ENCODE measurements around the gene TLX3.

The TLX3 gene

DNA sequence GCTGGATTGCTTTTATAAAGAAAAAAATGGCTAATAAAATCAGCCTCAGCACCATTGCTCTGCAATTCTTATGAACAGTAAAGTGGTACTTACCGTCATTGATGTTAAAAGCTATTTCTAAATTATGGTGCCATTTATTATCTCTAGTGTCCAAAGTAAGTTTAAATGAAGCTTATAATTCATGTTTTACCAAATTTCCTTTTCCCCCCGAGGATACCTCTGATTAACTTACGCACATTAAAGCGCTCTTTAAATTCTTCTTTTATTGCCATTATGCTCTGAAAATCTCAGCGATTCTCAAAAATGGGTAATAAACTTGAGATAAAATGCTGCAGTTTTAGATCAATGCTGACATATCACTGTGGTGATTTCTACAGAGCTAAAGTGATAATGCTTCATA, 13.5 kb downstream of the TLX3 start:
- Histone ChIP-seq H3K36me3 (ENCODE audit: control insufficient read depth, insufficient read depth, low read length) (no peaks in the 10 kb centered on the region), H3K27ac (ENCODE audit: insufficient read depth, low read depth, low read length, poor library complexity, severe bottlenecking) (no peak overlapping the region), H3K9me3 (ENCODE audit: control insufficient read depth, low read length) (no peaks in the 10 kb centered on the region), H3K27me3 (ENCODE audit: control insufficient read depth, insufficient read depth, low read length, poor library complexity, severe bottlenecking) (peaks cover 94% of the 10 kb centered on the region), H3K4me3 (ENCODE audit: insufficient read depth, low read depth, low read length) (no peak overlapping the region), H3K4me1 (ENCODE audit: control insufficient read depth, insufficient read depth, low read length) (no peaks in the 10 kb centered on the region)
- 91 to 99% methylated on average over 5 of the region's 5 CpGs for WGBS, 2 experiments

DNA sequence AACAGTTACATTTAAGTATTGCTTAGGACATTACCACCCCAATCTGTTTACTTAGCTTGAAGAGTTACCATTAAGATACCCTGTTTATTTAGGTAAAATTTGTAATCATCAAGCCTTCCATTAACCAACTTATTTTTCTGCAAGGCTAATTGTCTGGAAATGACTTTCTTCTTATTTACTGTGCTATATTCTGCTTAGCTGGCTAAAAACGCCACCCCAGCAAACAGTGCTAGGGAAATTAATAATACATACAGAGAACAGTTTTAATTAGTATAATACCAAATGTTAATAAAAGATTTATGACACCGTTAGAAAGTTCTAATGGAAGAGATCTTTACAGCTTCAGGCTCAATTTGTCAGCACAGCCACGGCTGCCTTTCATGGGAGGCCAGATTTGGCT, 14.0 kb downstream of the TLX3 start:
- no peaks in the 10 kb centered on the region for H3K9me3 ChIP-seq (ENCODE audit: control insufficient read depth, low read length)

DNA sequence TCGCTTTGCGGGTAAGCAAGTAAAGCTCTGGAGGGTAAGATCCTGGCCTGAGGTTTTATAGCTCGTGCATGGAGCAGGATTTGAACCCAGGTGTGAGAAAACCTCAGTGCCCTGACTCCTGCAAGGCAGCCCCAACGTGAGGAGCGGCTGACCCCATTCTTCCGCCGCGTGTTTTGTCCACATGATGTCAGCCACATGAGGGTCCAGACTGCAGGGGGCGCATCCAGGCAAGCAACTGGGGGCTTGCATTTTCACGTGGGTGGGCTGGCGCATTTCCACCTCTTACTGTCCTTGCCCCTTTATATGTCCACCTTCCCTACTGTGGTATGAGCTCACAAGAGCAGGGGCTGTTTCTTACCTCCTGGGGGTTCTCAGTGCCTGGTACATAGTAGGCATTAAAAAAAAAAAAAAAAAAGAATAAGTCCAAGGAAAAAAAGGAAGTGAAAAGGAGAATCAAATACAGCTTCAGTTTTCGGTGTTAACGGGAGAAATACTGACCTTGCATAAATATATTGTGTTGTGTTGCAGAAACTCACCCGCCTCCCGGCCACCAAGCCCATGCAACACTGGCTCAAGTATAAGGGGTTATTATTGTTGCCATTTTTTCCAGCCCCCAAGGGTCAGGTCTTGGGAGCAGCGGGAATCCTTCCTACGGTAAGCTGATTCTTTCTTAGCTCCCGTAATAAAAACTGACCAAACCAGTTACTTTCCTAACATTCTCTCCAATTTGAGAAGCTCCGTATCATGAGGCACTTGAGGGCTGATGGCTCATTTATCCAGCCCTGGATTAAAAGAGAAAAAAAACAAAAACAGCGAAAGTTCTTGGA, 15.0 kb downstream of the TLX3 start:
- Histone ChIP-seq H3K27ac (ENCODE audit: insufficient read depth, low read depth, low read length, poor library complexity, severe bottlenecking) (no peak overlapping the region), H3K4me1 (ENCODE audit: control insufficient read depth, insufficient read depth, low read length) (no peaks in the 10 kb centered on the region), H3K36me3 (ENCODE audit: control insufficient read depth, insufficient read depth, low read length) (no peaks in the 10 kb centered on the region), H3K9me3 (ENCODE audit: control insufficient read depth, low read length) (no peaks in the 10 kb centered on the region), H3K27me3 (ENCODE audit: control insufficient read depth, insufficient read depth, low read length, poor library complexity, severe bottlenecking) (peaks cover 92% of the 10 kb centered on the region), H3K4me3 (ENCODE audit: insufficient read depth, low read depth, low read length) (no peak overlapping the region)
- WGBS, 2 experiments: 64% methylated on average over 20 of the region's 20 CpGs

More for the DNA sequence above, 14.0 kb downstream of the TLX3 start:
- 85 to 90% methylated on average over 2 of the region's 3 CpGs for WGBS, 2 experiments
- H3K4me1 ChIP-seq (ENCODE audit: control insufficient read depth, insufficient read depth, low read length): no peaks in the 10 kb centered on the region
- no peaks in the 10 kb centered on the region for H3K36me3 ChIP-seq (ENCODE audit: control insufficient read depth, insufficient read depth, low read length)
- peaks cover 94% of the 10 kb centered on the region for H3K27me3 ChIP-seq (ENCODE audit: control insufficient read depth, insufficient read depth, low read length, poor library complexity, severe bottlenecking)
- H3K27ac ChIP-seq (ENCODE audit: insufficient read depth, low read depth, low read length, poor library complexity, severe bottlenecking): no peak overlapping the region
- H3K4me3 ChIP-seq (ENCODE audit: insufficient read depth, low read depth, low read length): no peak overlapping the region

DNA sequence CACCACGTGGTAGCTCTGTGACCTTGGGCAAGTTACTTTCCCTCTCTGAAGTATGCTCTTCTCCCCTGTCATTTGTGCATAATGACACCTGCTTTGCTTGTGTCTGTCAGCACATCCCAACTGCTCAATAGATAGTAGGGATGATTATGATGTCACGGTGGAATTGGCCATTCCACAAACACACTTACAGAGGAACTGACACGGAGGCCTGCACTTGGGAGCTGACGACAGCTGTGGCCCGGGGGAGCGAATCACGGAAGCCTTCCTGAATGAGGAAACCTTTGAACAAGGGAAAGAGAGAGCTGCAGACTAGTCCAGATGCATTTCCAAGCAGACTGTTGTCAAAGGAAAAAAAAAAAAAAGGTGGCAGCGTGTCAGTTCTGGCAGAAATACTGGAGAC, 21.0 kb downstream of the TLX3 start:
- 75 to 80% methylated on average over 7 to 8 of the region's 8 CpGs for WGBS, 2 experiments
- Histone ChIP-seq H3K27me3 (ENCODE audit: control insufficient read depth, insufficient read depth, low read length, poor library complexity, severe bottlenecking) (peaks cover 51% of the 10 kb centered on the region), H3K27ac (ENCODE audit: insufficient read depth, low read depth, low read length, poor library complexity, severe bottlenecking) (no peak overlapping the region), H3K4me1 (ENCODE audit: control insufficient read depth, insufficient read depth, low read length) (no peaks in the 10 kb centered on the region), H3K9me3 (ENCODE audit: control insufficient read depth, low read length) (no peaks in the 10 kb centered on the region), H3K36me3 (ENCODE audit: control insufficient read depth, insufficient read depth, low read length) (no peaks in the 10 kb centered on the region), H3K4me3 (ENCODE audit: insufficient read depth, low read depth, low read length) (no peak overlapping the region)

- Histone ChIP-seq H3K36me3 (ENCODE audit: control insufficient read depth, insufficient read depth, low read length) (no peaks in the 10 kb centered on the region), H3K27ac (ENCODE audit: insufficient read depth, low read depth, low read length, poor library complexity, severe bottlenecking) (no peak overlapping the region), H3K27me3 (ENCODE audit: control insufficient read depth, insufficient read depth, low read length, poor library complexity, severe bottlenecking) (peaks cover 42% of the 10 kb centered on the region), H3K4me3 (ENCODE audit: insufficient read depth, low read depth, low read length) (no peak overlapping the region), H3K9me3 (ENCODE audit: control insufficient read depth, low read length) (no peaks in the 10 kb centered on the region), H3K4me1 (ENCODE audit: control insufficient read depth, insufficient read depth, low read length) (no peaks in the 10 kb centered on the region)
- 77 to 82% methylated on average over 8 of the region's 8 CpGs for WGBS, 2 experiments
Measured at GRCh38 chr5:171335616-171336015, 26.6 kb downstream of the TLX3 start.

DNA sequence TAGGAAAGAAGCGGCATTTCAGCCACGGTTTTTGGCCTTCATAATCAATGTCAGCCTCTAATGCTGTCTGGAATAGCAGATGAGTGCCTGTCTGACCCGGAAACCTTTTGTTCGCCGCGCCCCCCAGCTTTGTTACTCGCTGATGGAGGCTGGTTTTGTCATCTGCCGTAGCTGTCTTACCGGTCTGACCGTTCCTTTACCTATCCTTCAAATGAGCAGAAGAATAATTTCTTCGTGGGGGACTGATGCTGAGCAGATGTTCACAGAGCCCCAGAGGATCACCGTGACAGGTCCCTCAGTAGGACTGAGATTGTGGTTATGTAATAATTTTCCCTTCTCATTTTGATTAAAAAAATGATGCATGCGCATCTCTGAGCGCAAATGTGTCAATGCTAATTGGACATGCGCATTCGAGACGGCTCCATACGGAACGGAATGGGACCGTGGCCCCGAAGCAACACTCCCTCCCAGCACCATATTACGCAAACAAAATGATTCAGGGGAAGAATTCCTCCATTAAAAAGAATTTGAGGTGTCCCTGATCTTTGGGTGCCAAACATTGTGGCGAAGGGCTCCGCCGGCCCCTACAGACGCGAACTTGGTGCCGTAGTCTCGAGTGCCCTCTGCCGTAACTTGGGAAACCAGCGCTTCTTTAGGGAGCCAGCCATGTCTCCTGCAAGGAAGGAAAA, 27.6 kb downstream of the TLX3 start:
- Histone ChIP-seq H3K27me3 (ENCODE audit: control insufficient read depth, insufficient read depth, low read length, poor library complexity, severe bottlenecking) (peaks cover 42% of the 10 kb centered on the region), H3K36me3 (ENCODE audit: control insufficient read depth, insufficient read depth, low read length) (no peaks in the 10 kb centered on the region), H3K9me3 (ENCODE audit: control insufficient read depth, low read length) (no peaks in the 10 kb centered on the region), H3K4me1 (ENCODE audit: control insufficient read depth, insufficient read depth, low read length) (no peaks in the 10 kb centered on the region), H3K27ac (ENCODE audit: insufficient read depth, low read depth, low read length, poor library complexity, severe bottlenecking) (no peak overlapping the region), H3K4me3 (ENCODE audit: insufficient read depth, low read depth, low read length) (peak overlapping the region; percentile 24)
- WGBS, 2 experiments: 32 to 39% methylated on average over 31 of the region's 31 CpGs

- H3K27ac ChIP-seq (ENCODE audit: insufficient read depth, low read depth, low read length, poor library complexity, severe bottlenecking): no peak overlapping the region
- peak overlapping the region; percentile 24 for H3K4me3 ChIP-seq (ENCODE audit: insufficient read depth, low read depth, low read length)
- 61 to 62% methylated on average over 11 of the region's 11 CpGs for WGBS, 2 experiments
- no peaks in the 10 kb centered on the region for H3K9me3 ChIP-seq (ENCODE audit: control insufficient read depth, low read length)
- H3K36me3 ChIP-seq (ENCODE audit: control insufficient read depth, insufficient read depth, low read length): no peaks in the 10 kb centered on the region
- H3K27me3 ChIP-seq (ENCODE audit: control insufficient read depth, insufficient read depth, low read length, poor library complexity, severe bottlenecking): peaks cover 42% of the 10 kb centered on the region
- no peaks in the 10 kb centered on the region for H3K4me1 ChIP-seq (ENCODE audit: control insufficient read depth, insufficient read depth, low read length)
Measured at GRCh38 chr5:171337210-171337569, 28.1 kb downstream of the TLX3 start.

GRCh38 chr5:171340042-171340441, 31.0 kb downstream of the TLX3 start:
- Histone ChIP-seq H3K27ac (ENCODE audit: insufficient read depth, low read depth, low read length, poor library complexity, severe bottlenecking) (no peak overlapping the region), H3K36me3 (ENCODE audit: control insufficient read depth, insufficient read depth, low read length) (no peaks in the 10 kb centered on the region), H3K9me3 (ENCODE audit: control insufficient read depth, low read length) (no peaks in the 10 kb centered on the region), H3K4me3 (ENCODE audit: insufficient read depth, low read depth, low read length) (no peak overlapping the region), H3K27me3 (ENCODE audit: control insufficient read depth, insufficient read depth, low read length, poor library complexity, severe bottlenecking) (peaks cover 33% of the 10 kb centered on the region), H3K4me1 (ENCODE audit: control insufficient read depth, insufficient read depth, low read length) (no peaks in the 10 kb centered on the region)

DNA sequence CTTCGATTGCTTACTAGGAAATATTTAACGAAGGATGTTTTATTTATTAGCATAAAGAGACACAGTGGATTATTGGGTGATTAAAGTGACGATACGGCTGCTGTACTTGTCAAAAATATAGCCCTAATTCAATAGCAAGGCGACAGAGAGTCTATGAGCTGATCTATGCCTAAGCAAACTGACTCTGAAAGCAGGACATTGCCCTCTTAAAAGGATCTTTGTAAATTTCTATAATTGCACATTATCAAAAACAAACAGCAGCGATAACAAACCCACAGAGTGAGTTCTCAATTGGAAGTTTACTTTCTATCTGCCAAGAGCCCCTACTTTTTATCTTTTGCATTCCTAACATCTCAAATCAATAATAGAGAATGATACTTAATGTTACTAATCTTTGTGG, 31.4 kb downstream of the TLX3 start:
- WGBS, 2 experiments: 86 to 93% methylated on average over 6 of the region's 6 CpGs
- H3K36me3 ChIP-seq (ENCODE audit: control insufficient read depth, insufficient read depth, low read length): no peaks in the 10 kb centered on the region
- peaks cover 28% of the 10 kb centered on the region for H3K27me3 ChIP-seq (ENCODE audit: control insufficient read depth, insufficient read depth, low read length, poor library complexity, severe bottlenecking)
- no peak overlapping the region for H3K4me3 ChIP-seq (ENCODE audit: insufficient read depth, low read depth, low read length)
- H3K27ac ChIP-seq (ENCODE audit: insufficient read depth, low read depth, low read length, poor library complexity, severe bottlenecking): no peak overlapping the region
- no peaks in the 10 kb centered on the region for H3K4me1 ChIP-seq (ENCODE audit: control insufficient read depth, insufficient read depth, low read length)
- H3K9me3 ChIP-seq (ENCODE audit: control insufficient read depth, low read length): no peaks in the 10 kb centered on the region

DNA sequence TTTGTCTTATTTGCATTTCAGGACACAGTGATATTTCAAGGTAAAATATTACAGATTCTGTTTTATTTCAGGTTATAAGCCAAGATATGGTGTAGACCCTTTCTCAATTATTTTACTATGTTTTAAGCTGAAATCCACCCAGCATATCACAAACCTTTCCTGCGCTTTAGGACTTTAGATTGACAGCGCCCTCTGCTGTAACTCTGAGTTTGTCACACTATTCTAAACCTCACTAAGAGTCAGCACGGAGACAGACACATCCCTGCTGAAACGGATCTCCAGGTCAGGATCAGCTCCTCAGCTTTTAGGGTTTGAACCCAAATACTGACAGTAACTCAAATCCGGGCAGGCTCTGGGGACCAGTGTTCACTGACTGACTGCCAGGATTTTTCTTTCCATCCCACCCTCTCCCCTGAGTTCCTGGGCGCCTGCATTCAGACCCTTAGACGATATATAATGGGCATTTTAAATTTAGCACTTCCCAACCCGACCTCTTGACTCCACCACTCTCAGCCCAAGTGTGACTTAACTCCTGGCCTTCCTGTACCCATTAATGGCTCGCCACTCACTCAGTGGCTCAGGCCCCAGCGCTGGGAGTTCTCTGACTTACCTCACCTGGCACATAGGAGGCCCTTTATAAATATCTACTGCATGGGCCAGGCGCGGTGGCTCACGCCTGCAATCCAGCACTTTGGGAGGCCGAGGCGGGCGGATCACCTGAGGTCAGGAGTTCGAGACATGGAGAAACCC, 33.5 kb downstream of the TLX3 start:
- Histone ChIP-seq H3K4me3 (ENCODE audit: insufficient read depth, low read depth, low read length) (no peak overlapping the region), H3K4me1 (ENCODE audit: control insufficient read depth, insufficient read depth, low read length) (no peaks in the 10 kb centered on the region), H3K36me3 (ENCODE audit: control insufficient read depth, insufficient read depth, low read length) (no peaks in the 10 kb centered on the region), H3K9me3 (ENCODE audit: control insufficient read depth, low read length) (no peaks in the 10 kb centered on the region), H3K27me3 (ENCODE audit: control insufficient read depth, insufficient read depth, low read length, poor library complexity, severe bottlenecking) (peaks cover 8% of the 10 kb centered on the region), H3K27ac (ENCODE audit: insufficient read depth, low read depth, low read length, poor library complexity, severe bottlenecking) (no peak overlapping the region)
- WGBS, 2 experiments: 64% methylated on average over 17 of the region's 17 CpGs

All from ectodermal cell (in vitro differentiated cells).